ENCODE results near the gene MTSS2.

DNA sequence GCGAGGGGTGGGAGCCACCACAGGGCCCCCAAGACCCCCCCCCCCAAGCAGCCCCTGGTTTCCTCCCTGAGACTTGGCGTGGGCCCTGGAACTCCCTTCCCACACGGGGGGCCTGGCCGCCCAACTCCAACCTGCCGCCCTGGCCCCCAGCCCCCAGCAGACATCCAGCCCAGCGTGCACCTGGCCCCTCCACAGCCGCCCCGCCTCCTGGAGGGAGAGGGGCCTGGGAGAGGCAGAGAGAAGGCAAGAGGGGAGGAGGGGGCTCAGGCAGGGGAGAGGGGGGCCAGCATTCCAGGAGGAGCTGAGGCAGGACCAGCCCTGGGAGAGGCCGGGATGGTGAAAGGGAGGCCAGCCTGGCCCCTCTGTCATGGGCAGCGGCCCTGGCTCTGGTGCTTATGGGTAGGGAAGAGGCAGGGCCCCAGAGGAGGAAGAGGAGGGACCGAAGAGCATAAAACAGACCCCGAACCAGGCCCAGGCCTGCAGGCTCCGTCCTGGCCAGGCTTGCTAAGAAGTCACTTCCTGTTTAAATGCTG is 22.8 kb downstream of the MTSS2 start:
- TF ChIP-seq SUZ12 (IDR thresholded peaks at IDR 0.05; ENCODE audit: extremely low read depth, insufficient read depth, insufficient read length) (no peak), YY1 (IDR thresholded peaks at IDR 0.05; ENCODE audit: insufficient read depth, insufficient read length) (no peak), ZNF274 (IDR thresholded peaks at IDR 0.05; ENCODE audit: low read depth, low read length) (no peak)
